ENCODE results near the gene AHCY.
"Not testable (repeated sequence)": the region's sequence is repeated elsewhere in the genome, so short reads cannot be mapped to it uniquely, and the experiment has no call there.

GRCh38 chr20:34346533-34346865, 43.3 kb upstream of the AHCY start:
- not testable (repeated sequence) for TF ChIP-seq POLR2A (IDR thresholded peaks at IDR 0.05; ENCODE audit: low read depth, low read length); TAF1 (IDR thresholded peaks at IDR 0.05; ENCODE audit: low read depth, low read length); POLR2AphosphoS5 (IDR thresholded peaks at IDR 0.05; ENCODE audit: low read depth, low read length); SPI1 (IDR thresholded peaks at IDR 0.05; ENCODE audit: low read depth, low read length); PAX5 (IDR thresholded peaks at IDR 0.05; ENCODE audit: insufficient read depth, low read length, severe bottlenecking); POU2F2 (IDR thresholded peaks at IDR 0.05; ENCODE audit: low read depth, low read length)
